ENCODE results near the gene GPR62. TPM values are rescaled to one million over a fixed set of nuclear protein-coding genes. Genes with fewer than 3 reads are reported as not detected.

The GPR62 gene
- total and polyA plus RNA-seq, 8 donors: 0.08 to 0.26 (median 0.09) TPM; not detected in 2

DNA sequence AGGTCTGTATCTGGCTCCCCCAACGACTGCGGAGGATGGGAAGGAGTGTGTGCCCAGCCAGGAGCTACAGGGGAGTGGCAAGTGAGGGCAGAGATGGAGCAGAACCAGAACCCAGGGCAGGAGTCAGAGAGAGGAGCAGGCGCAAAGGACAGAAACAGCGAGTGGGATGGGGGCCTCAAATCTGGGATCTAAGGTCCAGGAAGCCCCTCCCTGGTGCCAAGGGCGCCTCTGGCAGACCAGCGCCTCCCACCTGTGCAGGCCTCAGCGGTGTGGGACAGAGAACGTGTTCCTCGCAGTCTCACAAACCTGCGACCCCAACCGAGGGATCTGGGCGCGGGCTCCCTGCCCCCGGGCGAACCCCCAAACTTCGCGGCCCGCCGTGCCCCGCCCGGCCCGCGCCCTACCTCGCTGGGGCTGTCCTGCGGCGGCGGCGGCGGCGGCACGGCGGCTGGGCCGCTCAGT, 11.8 kb downstream of the GPR62 start:
- peak in 1 of 4 donors; percentile 10 for ATAC-seq
- WGBS, 2 donors: 4 to 34% methylated on average over 4 to 33 of the region's 33 CpGs
- H3K9me3 ChIP-seq: no peaks in the 10 kb centered on the region
- no peak for FAIRE-seq
- peaks cover 4 to 19% (median 15%) of the 10 kb centered on the region in 3 donors for H3K4me1 ChIP-seq
- H3K27ac ChIP-seq: peak overlapping the region; percentile 60 to 71 (median 66)
- no peaks in the 10 kb centered on the region for H3K27me3 ChIP-seq
- H3K36me3 ChIP-seq: no peaks in the 10 kb centered on the region
- H3K4me3 ChIP-seq: peak overlapping the region; percentile 48 to 72 (median 71)
- no peak for DNase-seq
- intact Hi-C loops (cut with DNase I): no loop called here
- no peak for TF ChIP-seq CTCF (IDR thresholded peaks at IDR 0.05)

DNA sequence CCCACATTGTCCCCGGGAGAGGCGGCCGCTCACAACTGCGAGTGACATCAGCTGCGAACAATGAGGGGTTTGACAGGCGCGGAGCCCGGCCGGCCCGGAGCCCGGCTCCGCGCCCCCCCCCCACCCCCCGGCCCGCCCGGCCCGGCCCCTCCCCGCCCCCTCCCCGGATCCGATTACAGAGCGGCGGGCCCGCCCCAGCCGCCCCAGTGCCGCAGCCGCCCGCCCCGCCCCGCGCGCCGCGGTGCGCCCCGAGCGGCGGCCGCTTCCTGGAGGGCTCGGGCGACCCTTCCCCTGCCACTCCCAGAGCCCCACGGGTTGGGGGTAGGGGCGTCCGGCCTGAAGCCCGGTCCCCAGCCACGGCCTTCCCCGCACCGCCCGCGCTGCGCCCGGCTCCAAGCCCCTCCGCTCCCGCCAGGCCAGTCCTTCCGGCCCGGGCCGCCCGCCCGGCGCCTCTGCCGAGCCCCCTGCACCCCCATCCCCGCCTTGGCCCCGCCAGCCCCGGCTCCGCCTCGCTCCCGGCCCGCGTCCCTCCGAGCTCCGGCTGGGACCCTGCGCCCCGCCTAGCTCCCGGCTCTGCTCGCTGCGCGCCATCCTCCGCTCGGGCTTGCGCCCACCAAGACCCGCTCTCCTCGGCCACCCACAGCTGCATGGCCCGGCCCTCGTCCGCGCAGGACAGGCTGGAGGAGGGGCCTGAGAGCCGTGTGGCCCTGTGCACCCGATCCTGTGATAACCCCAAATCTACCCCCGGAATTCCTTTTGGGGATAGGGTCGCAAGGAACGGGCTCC, 12.4 kb downstream of the GPR62 start, which contains the start of gene PCBP4:
Gene PCBP4 (minus strand): TSS at position 71 of the 786 bp plus-strand sequence. CDS start 6,214 bp downstream, outside the sequence.
- ATAC-seq (peak; percentile 61 to 74 (median 67)), DNase-seq (peak; percentile 74 to 88 (median 82)), FAIRE-seq (no peak)
- Histone ChIP-seq H3K4me1 (peaks cover 4 to 19% (median 15%) of the 10 kb centered on the region in 3 donors), H3K27me3 (no peaks in the 10 kb centered on the region), H3K4me3 (peak within 1 kb of the TSS; percentile 48 to 72 (median 71)), H3K9me3 (no peaks in the 10 kb centered on the region), H3K27ac (peak within 1 kb of the TSS; percentile 61 to 82 (median 71)), H3K36me3 (no peaks in the 10 kb centered on the region)
- WGBS, 2 donors: 1 to 2% methylated on average over 49 to 78 of the region's 90 CpGs
- intact Hi-C loops (cut with DNase I): no loop called here
- TF ChIP-seq CTCF (IDR thresholded peaks at IDR 0.05): no peak

- FAIRE-seq (no peak), DNase-seq (peak in 2 of 6 donors; percentile 52 to 67), ATAC-seq (peak in 3 of 4 donors; percentile 5 to 15 (median 9))
- H3K27me3 ChIP-seq: no peaks in the 10 kb centered on the region
- H3K4me3 ChIP-seq: peak overlapping the region; percentile 31 to 72 (median 71)
- 15 to 18% methylated on average over 10 to 11 of the region's 11 CpGs for WGBS, 2 donors
- H3K9me3 ChIP-seq: no peaks in the 10 kb centered on the region
- intact Hi-C loops (cut with DNase I): no loop called here
- H3K4me1 ChIP-seq: peaks cover 6 to 19% (median 15%) of the 10 kb centered on the region in 3 donors
- no peaks in the 10 kb centered on the region for H3K36me3 ChIP-seq
- TF ChIP-seq CTCF (IDR thresholded peaks at IDR 0.05): no peak
- peak overlapping the region; percentile 53 to 82 (median 71) for H3K27ac ChIP-seq
Measured at GRCh38 chr3:51968170-51968775, 13.1 kb downstream of the GPR62 start.

GRCh38 chr3:51968883-51969678, 13.9 kb downstream of the GPR62 start:
- H3K36me3 ChIP-seq: no peaks in the 10 kb centered on the region
- H3K9me3 ChIP-seq: no peaks in the 10 kb centered on the region
- H3K27me3 ChIP-seq: no peaks in the 10 kb centered on the region
- DNase-seq: peak in 2 of 6 donors; percentile 49 to 69
- intact Hi-C loops (cut with DNase I): no loop called here
- no peak for TF ChIP-seq CTCF (IDR thresholded peaks at IDR 0.05)
- peaks cover 8 to 20% (median 16%) of the 10 kb centered on the region in 3 donors for H3K4me1 ChIP-seq
- H3K27ac ChIP-seq: no peak overlapping the region
- no peak for FAIRE-seq
- H3K4me3 ChIP-seq: no peak overlapping the region
- WGBS, 2 donors: 77 to 83% methylated on average over 6 of the region's 6 CpGs
- no peak for ATAC-seq

Measured in pancreas (tissue), 10 donors.